Activated B cell treated with CpG ODN at 0.5 μM for 24 hours (primary cell): Measurements from ENCODE around the gene NBEAL1. TPM values are rescaled to one million over a fixed set of nuclear protein-coding genes. Genes with fewer than 3 reads are reported as not detected.

Experiments used
- ATAC-seq: fragments of 200-7000 bp; cut with Tn5 transposase; one replicate; pipeline ENCODE4 v1.10.0; 2021; ENCODE audit warnings: low read depth, mild to moderate bottlenecking, moderate library complexity
- CTCF ChIA-PET: fragments of 350-600 bp; sonication (Branson Sonifier 250); formaldehyde crosslinking; loops from one replicate; lab custom pipeline; 2021; ENCODE audit warnings: antibody characterized with exemption; lab: Charles Lee
- POLR2A ChIA-PET: fragments of 350-600 bp; sonication (Branson Sonifier 250); formaldehyde crosslinking; loops from one replicate; lab custom pipeline; 2021; ENCODE audit warnings: antibody characterized with exemption; lab: Charles Lee
- DNase-seq: peaks from one replicate; pipeline ENCODE4 v3.0.0; 2022
- H3K27ac Mint-ChIP-seq: one replicate; pipeline ENCODE4 v1.8.0; 2020; ENCODE audit warnings: mixed read lengths
- H3K27me3 Mint-ChIP-seq: one replicate; pipeline ENCODE4 v1.8.0; 2021; ENCODE audit warnings: mixed read lengths
- H3K36me3 Mint-ChIP-seq: one replicate; pipeline ENCODE4 v1.8.0; 2021; ENCODE audit warnings: low read depth, mixed read lengths
- H3K4me1 Mint-ChIP-seq: one replicate; pipeline ENCODE4 v1.8.0; 2021; ENCODE audit warnings: mixed read lengths
- H3K4me3 Mint-ChIP-seq: one replicate; pipeline ENCODE4 v1.8.0; 2020; ENCODE audit warnings: mild to moderate bottlenecking, mixed read lengths
- H3K9me3 Mint-ChIP-seq: one replicate; pipeline ENCODE4 v1.8.0; 2020; ENCODE audit warnings: mixed read lengths
- CTCF ChIP-seq: fragments of 200-600 bp; IDR thresholded peaks from one replicate; pipeline ENCODE4 v1.8.0; 2022; ENCODE audit warnings: antibody characterized with exemption, mild to moderate bottlenecking
- intact Hi-C: fragments of 100-400 bp; cut with micrococcal nuclease; formaldehyde crosslinking; loops from one replicate; pipeline ENCODE4 v1.15.1; 2024
- total RNA-seq: library from RNA; stranded (reverse); gene quantifications from 2 replicates; pipeline ENCODE4 v1.2.3, GENCODE V29; 2022

Gene NBEAL1
- total RNA-seq, 1 donor from 2014 or later, result 8.9 TPM

- no peaks in the 10 kb centered on the region for H3K36me3 Mint-ChIP-seq
- CTCF ChIA-PET, result no interaction called here
- intact Hi-C loops, result no loop called here
- no peak overlapping the region for H3K27ac Mint-ChIP-seq
- POLR2A ChIA-PET, result no interaction called here
- TF ChIP-seq CTCF, result no peak
- no peak for DNase-seq
- no peaks in the 10 kb centered on the region for H3K27me3 Mint-ChIP-seq
- no peak overlapping the region for H3K4me3 Mint-ChIP-seq
- H3K9me3 Mint-ChIP-seq, result no peaks in the 10 kb centered on the region
- no peak for ATAC-seq
- no peaks in the 10 kb centered on the region for H3K4me1 Mint-ChIP-seq
These were observed 10.9 kb downstream of the NBEAL1 start for GRCh38 chr2:203025592-203025991.

GRCh38 chr2:203030545-203030944 lies 15.9 kb downstream of the NBEAL1 start:
- no peak for ATAC-seq
- Mint-ChIP-seq H3K4me3 (no peak overlapping the region), H3K9me3 (peaks cover 3% of the 10 kb centered on the region), H3K27me3 (no peaks in the 10 kb centered on the region), H3K27ac (no peak overlapping the region), H3K36me3 (no peaks in the 10 kb centered on the region), H3K4me1 (no peaks in the 10 kb centered on the region)
- intact Hi-C loops, result no loop called here
- no peak for TF ChIP-seq CTCF
- POLR2A ChIA-PET, result no interaction called here
- CTCF ChIA-PET, result no interaction called here
- no peak for DNase-seq

GRCh38 chr2:203030991-203031390 lies 16.3 kb downstream of the NBEAL1 start:
- ChIA-PET POLR2A (no interaction called here), CTCF (no interaction called here)
- Mint-ChIP-seq H3K27me3 (no peaks in the 10 kb centered on the region), H3K4me3 (no peak overlapping the region), H3K9me3 (peaks cover 3% of the 10 kb centered on the region), H3K36me3 (no peaks in the 10 kb centered on the region), H3K27ac (no peak overlapping the region), H3K4me1 (no peaks in the 10 kb centered on the region)
- no peak for ATAC-seq
- no peak for TF ChIP-seq CTCF
- intact Hi-C loops, result no loop called here
- no peak for DNase-seq

- H3K9me3 Mint-ChIP-seq, result peaks cover 3% of the 10 kb centered on the region
- no peaks in the 10 kb centered on the region for H3K4me1 Mint-ChIP-seq
- ChIA-PET CTCF (no interaction called here), POLR2A (interaction anchor here (0.5 to 0.6 kb wide), 2 partner anchors 40 to 746 kb away, joined by 3 to 4 read pairs; no protein-coding TSS in a partner anchor)
- ATAC-seq, result no peak
- intact Hi-C loops, result no loop called here
- no peak overlapping the region for H3K4me3 Mint-ChIP-seq
- DNase-seq, result no peak
- no peaks in the 10 kb centered on the region for H3K36me3 Mint-ChIP-seq
- no peak overlapping the region for H3K27ac Mint-ChIP-seq
- no peak for TF ChIP-seq CTCF
- no peaks in the 10 kb centered on the region for H3K27me3 Mint-ChIP-seq
These were observed 18.7 kb downstream of the NBEAL1 start for GRCh38 chr2:203033395-203033794.

- no peak for TF ChIP-seq CTCF
- Mint-ChIP-seq H3K9me3 (peaks cover 3% of the 10 kb centered on the region), H3K36me3 (peaks cover 6% of the 10 kb centered on the region), H3K4me1 (no peaks in the 10 kb centered on the region), H3K27ac (no peak overlapping the region), H3K4me3 (no peak overlapping the region), H3K27me3 (no peaks in the 10 kb centered on the region)
- CTCF ChIA-PET, result no interaction called here
- no peak for ATAC-seq
- DNase-seq, result no peak
- POLR2A ChIA-PET, result no interaction called here
- intact Hi-C loops, result no loop called here
These were observed 21.3 kb downstream of the NBEAL1 start for GRCh38 chr2:203035879-203036470.
